ENCODE measurements around the gene YAP1.

DNA sequence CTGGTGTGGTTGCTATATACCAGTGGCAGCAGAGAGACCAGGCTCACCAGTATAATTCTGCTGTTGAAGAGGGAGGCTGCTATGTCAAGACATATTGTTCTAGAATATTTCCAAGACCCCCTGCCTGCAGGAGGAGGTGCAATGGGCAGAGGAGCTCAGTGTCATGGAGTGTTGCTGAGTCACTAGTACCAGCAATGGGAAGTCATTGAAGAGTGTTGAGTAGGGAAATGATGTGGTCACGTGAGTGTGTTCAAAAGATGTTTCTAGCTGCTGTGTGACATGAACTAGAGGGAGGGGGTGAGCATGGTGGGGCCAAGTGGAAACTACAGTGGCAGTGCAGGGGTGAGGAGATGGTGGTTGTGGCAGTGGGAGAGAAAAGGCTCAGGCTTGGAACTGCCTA lies 130.8 kb downstream of the YAP1 start:
- TF ChIP-seq, protein P1, sequence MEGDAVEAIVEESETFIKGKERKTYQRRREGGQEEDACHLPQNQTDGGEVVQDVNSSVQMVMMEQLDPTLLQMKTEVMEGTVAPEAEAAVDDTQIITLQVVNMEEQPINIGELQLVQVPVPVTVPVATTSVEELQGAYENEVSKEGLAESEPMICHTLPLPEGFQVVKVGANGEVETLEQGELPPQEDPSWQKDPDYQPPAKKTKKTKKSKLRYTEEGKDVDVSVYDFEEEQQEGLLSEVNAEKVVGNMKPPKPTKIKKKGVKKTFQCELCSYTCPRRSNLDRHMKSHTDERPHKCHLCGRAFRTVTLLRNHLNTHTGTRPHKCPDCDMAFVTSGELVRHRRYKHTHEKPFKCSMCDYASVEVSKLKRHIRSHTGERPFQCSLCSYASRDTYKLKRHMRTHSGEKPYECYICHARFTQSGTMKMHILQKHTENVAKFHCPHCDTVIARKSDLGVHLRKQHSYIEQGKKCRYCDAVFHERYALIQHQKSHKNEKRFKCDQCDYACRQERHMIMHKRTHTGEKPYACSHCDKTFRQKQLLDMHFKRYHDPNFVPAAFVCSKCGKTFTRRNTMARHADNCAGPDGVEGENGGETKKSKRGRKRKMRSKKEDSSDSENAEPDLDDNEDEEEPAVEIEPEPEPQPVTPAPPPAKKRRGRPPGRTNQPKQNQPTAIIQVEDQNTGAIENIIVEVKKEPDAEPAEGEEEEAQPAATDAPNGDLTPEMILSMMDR (conservative IDR thresholded peaks at IDR 0.05 in 1 of 2, IDR thresholded peaks at IDR 0.05 in 1 of 2; ENCODE audit: low read depth in 1 of 2, low read length in 2 of 2) = no peak
- no peak for TF ChIP-seq EZH2 (IDR thresholded peaks at IDR 0.05; ENCODE audit: low read length, missing control alignments)
